Neural progenitor cell (in vitro differentiated cells): ENCODE measurements around the gene ZC3H8.

Experiments
- CTCF ChIP-seq: fragments of 200-600 bp; sonication (generic); IDR thresholded peaks from 2 replicates; pipeline ENCODE4 v1.5.1; 2017; ENCODE audit warnings: antibody characterized with exemption, mild to moderate bottlenecking
- EZH2 ChIP-seq: fragments of 200-600 bp; sonication (generic); IDR thresholded peaks from 2 replicates; pipeline ENCODE4 v1.6.1; 2017; ENCODE audit warnings: antibody characterized with exemption, mild to moderate bottlenecking, moderate library complexity
- EZH2phosphoT487 ChIP-seq: fragments of 200-600 bp; sonication (generic); IDR thresholded peaks from 2 replicates; pipeline ENCODE4 v1.6.1; 2017; ENCODE audit warnings: antibody characterized with exemption

GRCh38 chr2:112277596-112278220, 22.9 kb upstream of the ZC3H8 start:
- TF ChIP-seq CTCF (no peak), EZH2 (no peak), EZH2phosphoT487 (no peak)
